ENCODE measurements around the gene DNPEP.
"Not testable (repeated sequence)": the region's sequence is repeated elsewhere in the genome, so short reads cannot be mapped to it uniquely, and the experiment has no call there.

The DNPEP gene

DNA sequence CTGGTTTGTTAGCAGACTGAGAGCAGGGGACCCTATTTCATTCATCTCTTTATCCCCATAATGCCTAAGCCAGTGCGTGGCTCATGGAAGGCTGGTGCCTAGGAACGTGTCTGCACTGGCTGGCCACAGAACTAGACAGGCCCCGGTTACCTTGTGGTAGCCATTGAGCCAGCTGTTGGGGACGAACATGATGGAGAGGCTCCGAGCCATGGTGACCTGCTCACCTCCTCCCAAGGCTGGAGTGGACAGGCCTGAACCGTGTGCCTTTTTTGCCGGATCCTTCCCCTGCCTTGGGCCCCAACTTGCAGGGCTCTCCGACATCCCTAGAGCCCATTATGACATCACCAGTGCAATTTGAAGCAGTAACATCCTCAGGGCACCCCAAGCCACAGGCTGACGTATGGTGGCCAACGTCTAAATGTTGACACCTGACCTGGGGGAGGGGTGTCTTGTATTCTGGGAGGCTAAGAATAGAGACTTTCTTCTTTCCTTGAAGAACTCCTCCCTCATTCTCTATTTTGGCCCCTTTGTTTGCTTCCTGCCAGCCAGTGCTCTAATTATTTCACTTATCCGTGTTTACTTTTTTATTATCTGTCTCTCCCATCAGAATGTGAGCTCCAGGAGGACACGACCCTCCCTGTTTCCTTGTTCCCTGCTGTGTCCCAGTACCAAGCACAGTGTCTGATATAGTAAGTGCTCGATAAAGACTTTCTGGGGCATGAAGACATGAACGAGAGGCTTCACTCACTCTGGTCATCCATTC is 12.2 kb upstream of the DNPEP start:
- Mint-ChIP-seq H3K27me3 (ENCODE audit: low read depth) (peaks cover 4% of the 10 kb centered on the region), H3K36me3 (ENCODE audit: low read depth) (no peaks in the 10 kb centered on the region), H3K4me1 (ENCODE audit: low read depth) (peaks cover 2% of the 10 kb centered on the region), H3K9me3 (no peaks in the 10 kb centered on the region), H3K4me3 (no peak overlapping the region), H3K27ac (no peak overlapping the region)

DNA sequence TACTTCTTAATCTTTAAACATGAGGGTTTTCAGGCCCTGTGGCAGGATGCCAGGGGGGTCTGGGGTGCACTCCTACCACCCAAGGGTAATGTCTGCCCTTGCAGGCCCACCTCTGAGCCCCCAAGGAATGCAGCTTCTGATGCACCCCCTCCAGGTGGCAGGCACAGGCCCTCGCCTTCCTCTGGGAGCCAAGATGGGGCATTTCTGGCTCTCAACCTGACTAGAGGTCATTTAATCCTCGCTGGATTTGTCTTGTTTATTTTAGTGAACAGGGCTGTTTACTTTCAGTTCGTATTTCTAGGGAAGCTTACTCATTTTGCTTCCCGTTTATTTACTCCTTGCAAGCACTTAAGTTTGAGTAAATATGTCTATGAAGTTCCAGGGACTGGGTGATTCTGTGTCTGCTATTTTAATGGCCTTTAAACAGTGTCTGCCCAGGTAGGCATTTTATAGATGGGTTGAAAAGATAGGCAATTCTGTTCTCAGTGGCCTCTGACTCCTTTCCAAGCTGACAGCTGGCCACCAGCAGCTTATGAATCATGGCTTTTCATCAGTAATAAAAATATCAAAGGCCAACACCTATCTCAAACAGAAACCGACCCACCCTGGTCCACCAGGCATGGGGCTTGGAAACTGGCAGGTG is 11.1 kb upstream of the DNPEP start:
- no peaks in the 10 kb centered on the region for H3K36me3 Mint-ChIP-seq (ENCODE audit: low read depth)
- peaks cover 2% of the 10 kb centered on the region for H3K4me1 Mint-ChIP-seq (ENCODE audit: low read depth)
- H3K9me3 Mint-ChIP-seq, result no peaks in the 10 kb centered on the region
- H3K4me3 Mint-ChIP-seq, result no peak overlapping the region
- no peak overlapping the region for H3K27ac Mint-ChIP-seq
- H3K27me3 Mint-ChIP-seq (ENCODE audit: low read depth), result peaks cover 4% of the 10 kb centered on the region

DNA sequence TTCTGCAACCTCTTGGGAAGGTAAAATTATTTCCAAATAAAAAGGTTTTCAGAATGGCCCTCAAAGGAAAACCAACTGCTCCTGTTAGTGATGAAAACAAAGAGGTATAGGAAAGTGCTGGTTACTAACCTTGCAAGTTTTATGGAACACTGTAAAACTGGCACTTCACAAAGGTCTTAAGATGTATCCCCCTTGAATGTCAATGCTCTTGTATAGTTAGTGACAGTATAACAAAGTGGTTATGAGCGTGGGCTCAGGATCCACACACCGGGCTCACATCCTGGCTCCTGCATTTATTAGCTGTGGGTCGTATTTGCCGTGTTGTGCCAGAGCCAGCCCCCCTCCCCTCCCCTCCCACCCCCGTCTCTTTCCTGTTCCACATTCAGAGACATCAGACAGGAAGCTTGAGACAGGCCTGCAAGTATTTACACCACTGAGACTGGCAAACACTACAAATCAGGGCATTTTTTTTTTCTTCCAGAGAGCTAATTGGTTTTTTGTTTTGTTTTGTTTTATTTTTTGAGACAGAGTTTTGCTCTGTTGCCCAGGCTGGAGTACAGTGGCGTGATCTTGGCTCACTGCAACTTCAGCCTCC is 9.2 kb upstream of the DNPEP start:
- Mint-ChIP-seq H3K4me3 (no peak overlapping the region), H3K4me1 (ENCODE audit: low read depth) (peaks cover 2% of the 10 kb centered on the region), H3K27me3 (ENCODE audit: low read depth) (peaks cover 4% of the 10 kb centered on the region), H3K27ac (no peak overlapping the region), H3K9me3 (no peaks in the 10 kb centered on the region), H3K36me3 (ENCODE audit: low read depth) (peaks cover 2% of the 10 kb centered on the region)

DNA sequence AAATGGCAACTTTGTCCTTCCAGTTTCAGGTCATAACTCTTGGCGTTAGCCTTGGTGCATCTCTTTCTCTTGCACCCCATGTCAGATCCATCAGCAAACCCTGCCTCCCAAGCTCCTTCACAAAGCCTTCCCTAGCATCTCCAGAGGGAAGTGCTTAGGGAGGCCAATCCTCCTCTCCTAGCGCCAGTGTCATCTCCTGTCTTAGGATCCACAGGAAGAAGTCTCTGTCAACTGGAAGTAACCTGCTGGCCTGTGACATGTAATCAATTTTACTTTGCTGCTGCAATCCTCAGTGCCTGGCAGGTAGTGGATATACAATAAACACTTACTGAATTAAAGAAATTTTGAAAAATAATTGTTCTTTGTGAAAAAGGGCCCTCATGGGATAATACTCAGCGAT is 7.9 kb upstream of the DNPEP start:
- Mint-ChIP-seq H3K4me1 (ENCODE audit: low read depth) (peaks cover 2% of the 10 kb centered on the region), H3K9me3 (no peaks in the 10 kb centered on the region), H3K27me3 (ENCODE audit: low read depth) (peaks cover 12% of the 10 kb centered on the region), H3K27ac (no peak overlapping the region), H3K4me3 (no peak overlapping the region), H3K36me3 (ENCODE audit: low read depth) (peaks cover 2% of the 10 kb centered on the region)

DNA sequence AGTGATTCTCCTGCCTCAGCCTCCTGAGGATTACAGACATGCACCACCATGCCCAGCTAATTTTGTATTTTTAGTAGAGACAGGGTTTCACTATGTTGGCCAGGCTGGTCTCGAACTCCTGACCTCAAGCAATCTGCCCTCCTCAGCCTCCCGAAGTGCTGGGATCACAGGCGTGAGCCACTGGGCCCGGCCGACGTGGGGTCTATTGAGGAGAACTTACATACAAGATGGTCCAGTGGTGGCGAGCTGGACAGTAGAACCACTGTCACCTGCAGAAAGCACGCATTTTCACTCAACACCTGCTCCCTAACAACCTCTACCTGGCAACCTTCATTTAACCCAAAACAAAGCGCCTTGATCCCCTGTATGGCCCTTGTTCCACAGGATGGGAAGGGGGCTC is 7.3 kb upstream of the DNPEP start:
- H3K27me3 Mint-ChIP-seq (ENCODE audit: low read depth), result peaks cover 12% of the 10 kb centered on the region
- H3K9me3 Mint-ChIP-seq; H3K4me3 Mint-ChIP-seq; H3K36me3 Mint-ChIP-seq (ENCODE audit: low read depth); H3K27ac Mint-ChIP-seq; H3K4me1 Mint-ChIP-seq (ENCODE audit: low read depth): not testable (repeated sequence)

DNA sequence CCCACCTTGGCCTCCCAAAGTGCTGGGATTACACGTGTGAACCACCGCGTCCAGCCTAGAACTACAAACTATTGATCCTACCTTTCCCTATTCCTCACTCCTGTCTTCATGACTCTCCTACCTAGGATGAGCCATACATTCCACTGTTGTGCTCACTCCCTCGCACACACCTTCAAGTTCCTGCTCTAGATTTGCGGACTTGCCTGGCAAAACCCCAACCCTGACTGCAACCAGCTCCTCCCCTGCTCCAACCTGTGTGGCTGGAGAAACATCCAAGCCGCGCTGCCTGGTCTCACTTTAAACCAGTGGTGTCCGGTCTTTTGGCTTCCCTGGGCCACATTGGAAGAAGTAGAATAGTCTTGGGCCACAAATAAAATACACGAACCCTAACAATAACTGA is 5.0 kb upstream of the DNPEP start:
- no peak overlapping the region for H3K27ac Mint-ChIP-seq
- H3K27me3 Mint-ChIP-seq (ENCODE audit: low read depth), result peaks cover 12% of the 10 kb centered on the region
- H3K4me3 Mint-ChIP-seq, result no peak overlapping the region
- peaks cover 7% of the 10 kb centered on the region for H3K4me1 Mint-ChIP-seq (ENCODE audit: low read depth)
- peaks cover 2% of the 10 kb centered on the region for H3K36me3 Mint-ChIP-seq (ENCODE audit: low read depth)
- H3K9me3 Mint-ChIP-seq, result no peaks in the 10 kb centered on the region

DNA sequence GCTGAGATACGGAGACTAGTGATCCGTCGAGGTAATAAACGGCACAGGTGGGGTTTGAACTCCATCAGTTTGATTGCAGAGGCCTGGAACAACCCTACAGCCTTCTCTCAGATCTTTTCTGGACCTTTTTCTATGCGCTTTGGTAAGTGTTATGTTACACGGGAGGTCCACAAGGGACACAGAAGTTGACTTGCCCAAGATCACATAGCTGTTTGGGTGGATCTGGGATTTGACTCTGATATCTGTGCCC is 1.1 kb upstream of the DNPEP start:
- Mint-ChIP-seq H3K4me1 (ENCODE audit: low read depth) (peaks cover 9% of the 10 kb centered on the region), H3K4me3 (peak overlapping the region; percentile 22), H3K27ac (peak overlapping the region; percentile 22), H3K9me3 (no peaks in the 10 kb centered on the region), H3K27me3 (ENCODE audit: low read depth) (peaks cover 12% of the 10 kb centered on the region), H3K36me3 (ENCODE audit: low read depth) (peaks cover 24% of the 10 kb centered on the region)

DNA sequence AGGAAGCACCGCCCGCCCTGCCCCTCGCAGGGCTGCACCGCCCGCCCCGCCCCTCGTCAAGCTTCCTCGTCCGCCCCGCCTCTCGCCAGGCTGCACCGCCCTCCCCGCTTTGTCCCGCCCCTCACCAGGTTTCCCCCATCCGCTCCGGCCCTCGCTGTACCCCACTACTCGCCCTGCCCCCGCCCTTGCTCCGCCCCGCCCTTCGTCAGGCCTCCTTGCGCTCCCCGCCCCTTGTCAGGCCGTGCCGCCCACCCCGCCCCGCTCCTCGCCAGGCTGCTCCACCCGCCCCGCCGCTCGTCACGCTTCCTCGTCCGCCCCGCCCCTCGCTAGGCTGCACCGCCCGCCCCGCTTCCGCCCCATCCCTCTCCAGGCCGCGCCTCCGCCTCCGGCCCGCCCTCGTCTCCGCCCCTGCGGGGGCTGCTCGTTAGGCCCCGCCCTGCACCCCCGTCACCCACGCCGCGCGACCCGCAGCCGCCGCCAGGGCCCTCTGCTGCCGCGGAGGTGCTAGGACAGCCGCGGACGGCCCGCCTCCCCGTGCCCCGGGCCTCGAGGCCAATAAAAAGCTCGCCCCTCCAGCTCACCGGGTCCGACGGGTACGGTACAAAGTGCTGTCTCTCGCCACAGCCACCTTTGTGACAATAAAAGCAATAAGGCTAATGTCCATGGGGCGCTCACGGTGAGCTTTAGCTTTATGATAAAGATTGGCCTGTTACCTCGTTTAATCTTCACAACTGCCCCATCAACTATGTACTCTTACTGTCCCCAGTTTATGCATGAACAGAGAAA is 602 bp upstream of the DNPEP start:
- H3K4me1 Mint-ChIP-seq (ENCODE audit: low read depth), result peaks cover 12% of the 10 kb centered on the region
- H3K27me3 Mint-ChIP-seq (ENCODE audit: low read depth), result peaks cover 12% of the 10 kb centered on the region
- peak overlapping the region; percentile 85 for H3K27ac Mint-ChIP-seq
- peaks cover 29% of the 10 kb centered on the region for H3K36me3 Mint-ChIP-seq (ENCODE audit: low read depth)
- H3K9me3 Mint-ChIP-seq, result no peaks in the 10 kb centered on the region
- H3K4me3 Mint-ChIP-seq, result peak overlapping the region; percentile 63

DNA sequence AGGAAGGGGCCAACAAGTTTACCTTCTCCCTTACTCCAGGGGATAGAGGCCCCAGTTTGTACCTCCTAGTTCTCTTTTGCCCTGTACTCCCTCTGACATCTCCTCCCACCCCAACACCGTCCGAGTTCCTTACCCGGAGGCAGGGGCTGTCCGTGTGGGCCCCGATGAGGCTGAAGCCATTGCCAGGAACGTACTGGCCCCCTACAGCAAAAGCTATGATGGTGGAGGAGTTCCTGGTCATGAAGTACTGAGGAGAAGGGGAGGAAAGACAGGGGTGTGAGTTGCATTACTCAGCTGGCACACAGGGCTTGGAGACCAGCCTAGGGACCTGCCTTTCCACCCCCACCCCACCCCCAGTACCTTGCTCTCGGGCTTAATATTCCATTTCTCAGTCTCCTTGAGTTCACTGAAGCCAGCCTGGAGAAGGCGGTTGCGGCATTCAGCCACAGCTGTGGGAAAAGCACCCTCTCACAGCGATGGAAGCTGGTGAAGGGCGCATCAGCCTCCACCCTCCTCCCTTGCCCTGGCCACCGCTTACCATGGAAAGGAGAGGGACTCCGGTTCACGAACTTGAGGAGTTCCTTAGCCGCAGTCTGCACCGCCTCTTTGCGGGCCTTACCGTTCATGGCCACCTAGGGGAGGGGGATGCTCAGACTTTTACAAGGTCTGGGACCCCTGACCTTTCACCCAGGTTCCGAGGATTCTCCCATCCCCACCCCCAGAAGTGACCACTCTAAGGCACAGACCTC is 1.0 kb downstream of the DNPEP start:
- peaks cover 33% of the 10 kb centered on the region for H3K36me3 Mint-ChIP-seq (ENCODE audit: low read depth)
- H3K27me3 Mint-ChIP-seq (ENCODE audit: low read depth), result peaks cover 6% of the 10 kb centered on the region
- peaks cover 12% of the 10 kb centered on the region for H3K4me1 Mint-ChIP-seq (ENCODE audit: low read depth)
- H3K4me3 Mint-ChIP-seq, result peak overlapping the region; percentile 96
- peak overlapping the region; percentile 95 for H3K27ac Mint-ChIP-seq
- no peaks in the 10 kb centered on the region for H3K9me3 Mint-ChIP-seq

DNA sequence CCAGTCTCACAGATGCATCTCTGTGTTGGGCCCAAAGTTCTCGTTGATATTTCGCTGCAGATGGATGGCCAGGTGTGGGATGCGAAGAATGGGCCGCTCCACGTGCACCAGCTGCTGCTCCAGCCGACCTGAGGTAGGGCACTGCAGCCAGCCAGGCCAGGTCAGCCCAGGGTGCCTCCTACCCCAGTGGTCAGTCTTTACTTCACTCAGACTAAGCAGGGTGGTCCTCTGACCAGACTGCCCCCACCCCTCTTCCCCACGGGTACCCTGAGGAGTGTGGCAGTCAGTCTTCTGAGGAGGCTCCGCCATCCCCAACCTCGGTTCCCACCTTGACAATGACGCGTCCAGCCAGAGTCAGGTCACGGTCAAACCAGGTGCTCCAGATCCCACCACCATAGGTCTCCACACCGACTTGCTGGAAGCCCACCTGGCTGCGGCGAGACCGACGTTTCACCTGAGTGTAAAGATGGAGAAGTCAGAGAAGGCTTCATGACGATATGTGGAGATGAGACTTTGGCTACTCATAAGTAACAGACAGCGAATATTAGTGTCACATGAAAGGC is 1.7 kb downstream of the DNPEP start:
- Mint-ChIP-seq H3K27ac (no peak overlapping the region), H3K4me3 (peak overlapping the region; percentile 34), H3K36me3 (ENCODE audit: low read depth) (peaks cover 36% of the 10 kb centered on the region), H3K4me1 (ENCODE audit: low read depth) (peaks cover 12% of the 10 kb centered on the region), H3K9me3 (no peaks in the 10 kb centered on the region), H3K27me3 (ENCODE audit: low read depth) (peaks cover 1% of the 10 kb centered on the region)

DNA sequence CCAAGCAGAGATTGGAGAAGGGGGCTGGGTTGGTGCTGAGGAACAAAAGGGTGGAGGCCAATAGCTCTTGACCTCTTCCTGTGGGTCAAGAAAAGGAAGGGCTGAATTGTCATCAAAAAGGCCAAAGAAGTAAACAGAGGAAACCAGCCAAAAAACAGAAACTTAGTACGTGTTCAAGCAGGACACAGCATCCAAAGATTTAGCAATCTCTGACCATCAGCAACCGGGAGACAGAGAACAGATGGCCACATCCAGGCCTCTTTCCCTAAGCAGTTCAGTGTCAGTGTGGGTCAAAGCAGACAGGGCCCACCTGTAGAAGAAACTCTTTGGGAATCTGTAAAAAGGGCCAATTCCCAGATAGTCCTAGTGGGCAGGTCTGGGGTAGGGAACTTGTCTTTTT is 2.9 kb downstream of the DNPEP start:
- H3K4me1 Mint-ChIP-seq (ENCODE audit: low read depth), result peaks cover 12% of the 10 kb centered on the region

DNA sequence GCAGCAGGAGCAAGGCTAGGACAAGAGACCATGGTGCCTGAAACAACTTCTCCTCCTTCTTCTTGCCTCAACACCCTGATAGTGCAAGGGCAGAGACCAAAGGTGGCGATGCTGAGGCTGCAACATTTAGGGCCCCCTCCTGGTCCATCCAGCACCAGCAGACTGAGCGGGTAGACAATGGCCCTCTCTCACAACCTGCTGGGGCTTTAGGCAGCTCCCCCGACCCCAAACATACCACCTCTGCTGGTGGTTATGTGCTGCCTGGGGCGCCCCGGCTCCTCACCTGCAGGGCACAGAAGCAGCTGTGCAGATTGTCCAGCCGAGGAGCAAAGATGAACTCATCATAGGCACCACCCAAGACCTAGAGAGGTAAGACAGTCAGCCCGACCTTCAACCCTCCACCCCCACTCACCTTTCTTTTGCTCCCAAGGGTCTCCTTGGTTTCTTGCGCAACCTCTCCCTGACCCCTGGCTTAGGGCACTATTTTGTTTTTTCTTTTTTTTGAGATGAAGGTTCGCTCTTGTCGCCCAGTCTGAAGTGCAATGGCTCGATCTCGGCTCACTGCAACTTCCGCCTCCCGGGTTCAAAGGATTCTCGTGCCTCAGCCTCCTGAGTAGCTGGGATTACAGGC is 3.5 kb downstream of the DNPEP start:
- H3K36me3 Mint-ChIP-seq (ENCODE audit: low read depth), result peaks cover 36% of the 10 kb centered on the region
- peaks cover 12% of the 10 kb centered on the region for H3K4me1 Mint-ChIP-seq (ENCODE audit: low read depth)
- H3K4me3 Mint-ChIP-seq, result no peak overlapping the region
- no peaks in the 10 kb centered on the region for H3K27me3 Mint-ChIP-seq (ENCODE audit: low read depth)
- H3K9me3 Mint-ChIP-seq, result no peaks in the 10 kb centered on the region
- H3K27ac Mint-ChIP-seq, result no peak overlapping the region

More for the DNA sequence above, 2.9 kb downstream of the DNPEP start:
- no peaks in the 10 kb centered on the region for H3K9me3 Mint-ChIP-seq
- H3K27ac Mint-ChIP-seq, result no peak overlapping the region
- no peaks in the 10 kb centered on the region for H3K27me3 Mint-ChIP-seq (ENCODE audit: low read depth)
- H3K36me3 Mint-ChIP-seq (ENCODE audit: low read depth), result peaks cover 36% of the 10 kb centered on the region
- H3K4me3 Mint-ChIP-seq, result peak overlapping the region; percentile 18

DNA sequence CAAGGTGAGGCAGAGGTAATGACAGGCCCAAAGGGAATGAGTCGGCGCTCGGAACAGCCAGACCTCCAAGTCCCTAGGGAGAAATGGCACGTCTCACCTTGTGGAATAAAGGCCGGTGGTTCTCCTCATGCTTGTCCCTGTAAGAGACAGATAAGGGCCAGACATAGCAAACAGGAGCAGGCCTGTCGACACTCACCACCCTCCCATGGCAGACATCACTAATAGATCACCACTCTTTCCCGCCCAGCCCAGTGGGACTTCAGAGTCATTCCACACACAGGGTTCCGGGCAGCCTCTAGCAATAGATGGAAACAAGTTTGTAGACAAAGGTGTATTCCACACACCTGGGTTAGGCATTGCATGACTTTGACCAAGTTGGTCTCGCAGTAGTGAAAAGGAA is 6.3 kb downstream of the DNPEP start:
- peaks cover 41% of the 10 kb centered on the region for H3K36me3 Mint-ChIP-seq (ENCODE audit: low read depth)
- peaks cover 7% of the 10 kb centered on the region for H3K4me1 Mint-ChIP-seq (ENCODE audit: low read depth)
- no peaks in the 10 kb centered on the region for H3K9me3 Mint-ChIP-seq
- H3K27me3 Mint-ChIP-seq (ENCODE audit: low read depth), result no peaks in the 10 kb centered on the region
- no peak overlapping the region for H3K4me3 Mint-ChIP-seq
- H3K27ac Mint-ChIP-seq, result no peak overlapping the region

DNA sequence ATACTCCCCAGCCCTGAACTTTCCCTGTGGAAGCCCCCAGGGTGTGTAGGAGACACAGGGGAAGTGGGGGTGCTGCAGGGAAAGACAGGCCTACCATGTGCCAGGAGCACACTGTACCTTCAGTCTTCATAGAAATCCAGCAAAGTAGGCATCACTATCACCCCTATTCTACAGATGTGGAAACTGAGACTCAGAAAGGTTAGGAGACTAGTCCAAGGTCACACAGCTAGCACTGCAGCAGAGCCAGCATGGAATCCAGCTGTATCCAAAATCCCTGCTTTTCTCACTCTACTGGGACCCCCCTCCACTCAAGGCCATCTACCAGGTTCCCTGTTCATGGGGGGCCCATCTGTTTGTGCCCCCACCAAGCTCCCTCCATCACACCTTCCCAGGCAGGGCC is 6.8 kb downstream of the DNPEP start:
- no peak overlapping the region for H3K27ac Mint-ChIP-seq
- no peaks in the 10 kb centered on the region for H3K27me3 Mint-ChIP-seq (ENCODE audit: low read depth)
- H3K36me3 Mint-ChIP-seq (ENCODE audit: low read depth), result peaks cover 37% of the 10 kb centered on the region
- no peak overlapping the region for H3K4me3 Mint-ChIP-seq
- peaks cover 2% of the 10 kb centered on the region for H3K4me1 Mint-ChIP-seq (ENCODE audit: low read depth)
- H3K9me3 Mint-ChIP-seq, result no peaks in the 10 kb centered on the region
